SK-N-SH treated with all-trans-retinoic acid at 6 μM for 48 hours (cell line): ENCODE data around the gene ACTC1.

ENCODE experiments used
- CSDC2 ChIP-seq: fragments of 250-450 bp; sonication (Bioruptor Pico); IDR thresholded peaks from 2 replicates; pipeline ENCODE4 v1.5.0; 2020; ENCODE audit warnings: mild to moderate bottlenecking, moderate library complexity
- TF ChIP-seq, protein P1 (sequence below): fragments of 250-450 bp; sonication (Bioruptor Pico); IDR thresholded peaks from 2 replicates; pipeline ENCODE4 v1.5.1; 2021; ENCODE audit warnings: mild to moderate bottlenecking, moderate library complexity
- TF ChIP-seq, protein P2 (sequence below): fragments of 250-450 bp; sonication (Bioruptor Pico); IDR thresholded peaks from 2 replicates; pipeline ENCODE4 v1.5.1; 2020; ENCODE audit warnings: low read depth, mild to moderate bottlenecking, moderate library complexity
- TF ChIP-seq, protein P3 (sequence below): fragments of 250-450 bp; sonication (Bioruptor Pico); IDR thresholded peaks from 2 replicates; pipeline ENCODE4 v1.8.0; 2021; ENCODE audit warnings: low read depth, mild to moderate bottlenecking, moderate library complexity, borderline replicate concordance

DNA sequence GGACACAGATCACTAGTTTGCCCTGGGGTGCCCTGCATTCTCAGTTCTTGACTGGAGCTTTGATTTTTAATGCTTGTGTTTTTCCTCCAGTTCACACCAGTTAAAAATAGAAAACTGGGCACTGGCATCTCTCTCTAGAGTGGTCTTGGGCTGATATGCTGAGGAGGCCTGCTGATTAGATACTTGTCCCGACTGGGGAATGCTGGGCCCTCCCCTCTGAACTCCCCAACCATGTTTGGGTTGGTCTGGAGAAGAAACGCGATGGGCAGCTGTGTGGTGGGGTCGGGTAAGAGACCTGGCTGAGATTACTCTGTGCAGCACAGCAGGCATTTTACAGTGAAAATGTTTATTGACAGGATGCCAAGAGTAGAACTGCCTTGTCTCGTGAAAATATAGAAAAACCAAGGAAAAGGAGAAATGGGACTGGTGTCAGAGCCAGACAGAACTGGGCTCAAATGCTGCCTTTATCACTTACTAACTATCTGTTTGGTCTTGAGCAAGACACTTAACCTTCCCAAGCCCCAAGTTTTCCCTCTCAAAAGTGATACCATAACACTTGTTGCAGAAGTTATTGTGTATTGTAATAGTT is 1.6 kb upstream of the ACTC1 start:
- TF ChIP-seq, protein P1, sequence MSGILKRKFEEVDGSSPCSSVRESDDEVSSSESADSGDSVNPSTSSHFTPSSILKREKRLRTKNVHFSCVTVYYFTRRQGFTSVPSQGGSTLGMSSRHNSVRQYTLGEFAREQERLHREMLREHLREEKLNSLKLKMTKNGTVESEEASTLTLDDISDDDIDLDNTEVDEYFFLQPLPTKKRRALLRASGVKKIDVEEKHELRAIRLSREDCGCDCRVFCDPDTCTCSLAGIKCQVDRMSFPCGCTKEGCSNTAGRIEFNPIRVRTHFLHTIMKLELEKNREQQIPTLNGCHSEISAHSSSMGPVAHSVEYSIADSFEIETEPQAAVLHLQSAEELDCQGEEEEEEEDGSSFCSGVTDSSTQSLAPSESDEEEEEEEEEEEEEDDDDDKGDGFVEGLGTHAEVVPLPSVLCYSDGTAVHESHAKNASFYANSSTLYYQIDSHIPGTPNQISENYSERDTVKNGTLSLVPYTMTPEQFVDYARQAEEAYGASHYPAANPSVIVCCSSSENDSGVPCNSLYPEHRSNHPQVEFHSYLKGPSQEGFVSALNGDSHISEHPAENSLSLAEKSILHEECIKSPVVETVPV: no peak
- TF ChIP-seq CSDC2 (CRISPR knock-in tag): no peak
- TF ChIP-seq, protein P2, sequence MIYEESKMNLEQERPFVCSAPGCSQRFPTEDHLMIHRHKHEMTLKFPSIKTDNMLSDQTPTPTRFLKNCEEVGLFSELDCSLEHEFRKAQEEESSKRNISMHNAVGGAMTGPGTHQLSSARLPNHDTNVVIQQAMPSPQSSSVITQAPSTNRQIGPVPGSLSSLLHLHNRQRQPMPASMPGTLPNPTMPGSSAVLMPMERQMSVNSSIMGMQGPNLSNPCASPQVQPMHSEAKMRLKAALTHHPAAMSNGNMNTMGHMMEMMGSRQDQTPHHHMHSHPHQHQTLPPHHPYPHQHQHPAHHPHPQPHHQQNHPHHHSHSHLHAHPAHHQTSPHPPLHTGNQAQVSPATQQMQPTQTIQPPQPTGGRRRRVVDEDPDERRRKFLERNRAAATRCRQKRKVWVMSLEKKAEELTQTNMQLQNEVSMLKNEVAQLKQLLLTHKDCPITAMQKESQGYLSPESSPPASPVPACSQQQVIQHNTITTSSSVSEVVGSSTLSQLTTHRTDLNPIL: no peak
- TF ChIP-seq, protein P3, sequence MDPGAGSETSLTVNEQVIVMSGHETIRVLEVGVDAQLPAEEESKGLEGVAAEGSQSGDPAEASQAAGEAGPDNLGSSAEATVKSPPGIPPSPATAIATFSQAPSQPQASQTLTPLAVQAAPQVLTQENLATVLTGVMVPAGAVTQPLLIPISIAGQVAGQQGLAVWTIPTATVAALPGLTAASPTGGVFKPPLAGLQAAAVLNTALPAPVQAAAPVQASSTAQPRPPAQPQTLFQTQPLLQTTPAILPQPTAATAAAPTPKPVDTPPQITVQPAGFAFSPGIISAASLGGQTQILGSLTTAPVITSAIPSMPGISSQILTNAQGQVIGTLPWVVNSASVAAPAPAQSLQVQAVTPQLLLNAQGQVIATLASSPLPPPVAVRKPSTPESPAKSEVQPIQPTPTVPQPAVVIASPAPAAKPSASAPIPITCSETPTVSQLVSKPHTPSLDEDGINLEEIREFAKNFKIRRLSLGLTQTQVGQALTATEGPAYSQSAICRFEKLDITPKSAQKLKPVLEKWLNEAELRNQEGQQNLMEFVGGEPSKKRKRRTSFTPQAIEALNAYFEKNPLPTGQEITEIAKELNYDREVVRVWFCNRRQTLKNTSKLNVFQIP: no peak
